ENCODE measurements around the gene CST9L.

The CST9L gene

DNA sequence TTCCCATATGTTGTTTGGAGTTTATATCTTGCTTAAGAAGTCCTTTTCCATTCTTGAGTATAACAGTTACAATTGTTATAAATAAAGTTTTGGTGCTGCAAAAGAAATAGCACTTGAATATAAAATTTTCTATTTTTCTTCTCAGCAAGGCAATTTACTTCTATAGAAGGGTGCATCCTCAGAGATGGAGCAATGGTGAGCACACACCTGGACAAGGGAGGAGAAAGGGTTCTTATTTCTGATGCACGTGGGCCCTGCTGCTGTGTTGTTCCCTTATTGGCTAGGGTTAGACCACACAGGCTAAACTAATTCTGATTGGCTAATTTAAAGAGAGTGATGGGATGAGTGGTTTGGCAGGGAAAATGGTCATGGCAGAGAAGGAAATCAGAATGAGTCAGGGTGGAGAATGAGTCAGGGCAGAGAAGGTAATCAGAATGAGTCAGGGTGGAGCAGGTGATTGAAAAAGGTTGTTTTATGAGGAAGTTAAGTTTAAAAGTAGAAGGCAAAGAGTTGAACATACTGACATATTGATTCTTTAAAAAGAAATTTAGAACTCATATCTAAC is 39.3 kb downstream of the CST9L start:
- TF ChIP-seq, protein P1, sequence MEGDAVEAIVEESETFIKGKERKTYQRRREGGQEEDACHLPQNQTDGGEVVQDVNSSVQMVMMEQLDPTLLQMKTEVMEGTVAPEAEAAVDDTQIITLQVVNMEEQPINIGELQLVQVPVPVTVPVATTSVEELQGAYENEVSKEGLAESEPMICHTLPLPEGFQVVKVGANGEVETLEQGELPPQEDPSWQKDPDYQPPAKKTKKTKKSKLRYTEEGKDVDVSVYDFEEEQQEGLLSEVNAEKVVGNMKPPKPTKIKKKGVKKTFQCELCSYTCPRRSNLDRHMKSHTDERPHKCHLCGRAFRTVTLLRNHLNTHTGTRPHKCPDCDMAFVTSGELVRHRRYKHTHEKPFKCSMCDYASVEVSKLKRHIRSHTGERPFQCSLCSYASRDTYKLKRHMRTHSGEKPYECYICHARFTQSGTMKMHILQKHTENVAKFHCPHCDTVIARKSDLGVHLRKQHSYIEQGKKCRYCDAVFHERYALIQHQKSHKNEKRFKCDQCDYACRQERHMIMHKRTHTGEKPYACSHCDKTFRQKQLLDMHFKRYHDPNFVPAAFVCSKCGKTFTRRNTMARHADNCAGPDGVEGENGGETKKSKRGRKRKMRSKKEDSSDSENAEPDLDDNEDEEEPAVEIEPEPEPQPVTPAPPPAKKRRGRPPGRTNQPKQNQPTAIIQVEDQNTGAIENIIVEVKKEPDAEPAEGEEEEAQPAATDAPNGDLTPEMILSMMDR (IDR thresholded peaks at IDR 0.05): no peak
- Histone ChIP-seq H3K36me3 (no peaks in the 10 kb centered on the region), H3K9me3 (peaks cover 0 to 9% (median 0%) of the 10 kb centered on the region in 3 donors), H3K27me3 (no peaks in the 10 kb centered on the region), H3K4me3 (no peak overlapping the region), H3K4me1 (no peaks in the 10 kb centered on the region), H3K27ac (no peak overlapping the region)
- DNase-seq: no peak
- intact Hi-C loops (cut with DNase I; ENCODE audit: low total_unique reads): no loop called here

DNA sequence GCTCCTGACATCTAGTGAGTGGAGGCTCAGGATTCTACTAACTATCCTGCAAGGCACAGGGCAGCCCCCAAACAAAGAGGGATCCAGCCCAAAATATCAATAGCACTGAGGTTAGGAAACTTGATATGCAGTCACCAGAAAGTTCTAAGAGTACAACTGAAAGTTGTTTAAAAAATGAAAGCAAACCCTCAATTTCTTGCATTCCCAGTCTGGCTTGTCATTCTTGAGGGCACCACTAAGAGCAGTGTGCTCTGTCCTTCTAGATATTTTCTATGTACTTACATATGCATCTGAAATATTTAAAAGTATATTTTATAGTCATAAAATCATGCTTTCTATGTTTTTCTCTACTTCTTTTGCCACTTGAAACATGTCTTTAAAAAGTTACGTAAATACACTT is 41.4 kb downstream of the CST9L start:
- Histone ChIP-seq H3K9me3 (peaks cover 0 to 9% (median 0%) of the 10 kb centered on the region in 3 donors), H3K4me1 (no peaks in the 10 kb centered on the region), H3K27ac (no peak overlapping the region), H3K4me3 (no peak overlapping the region), H3K27me3 (no peaks in the 10 kb centered on the region), H3K36me3 (no peaks in the 10 kb centered on the region)
- TF ChIP-seq, protein P1 (IDR thresholded peaks at IDR 0.05): no peak
- no peak for DNase-seq
- intact Hi-C loops (cut with DNase I; ENCODE audit: low total_unique reads): no loop called here

DNA sequence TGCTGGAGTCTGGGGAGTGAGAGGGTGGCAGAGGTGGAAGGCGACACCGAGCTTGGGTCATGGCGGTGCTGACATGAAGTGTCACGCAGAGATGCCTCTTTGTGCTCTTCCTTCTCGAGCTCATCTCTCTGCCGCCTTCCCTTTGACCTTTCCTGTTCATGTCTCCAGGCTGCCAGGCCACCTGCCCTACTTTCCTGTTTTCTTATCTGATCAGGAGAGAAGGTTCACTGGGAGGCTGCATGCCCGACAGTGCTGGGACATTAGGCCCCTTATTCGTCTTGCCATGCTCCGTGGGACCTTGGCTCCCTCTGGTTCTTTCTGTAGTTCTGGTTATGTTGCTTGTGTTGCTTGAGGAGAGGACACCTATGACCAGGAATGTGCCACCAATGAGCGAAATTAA is 44.1 kb downstream of the CST9L start:
- Histone ChIP-seq H3K27ac (no peak overlapping the region), H3K27me3 (no peaks in the 10 kb centered on the region), H3K36me3 (no peaks in the 10 kb centered on the region), H3K4me3 (no peak overlapping the region), H3K4me1 (no peaks in the 10 kb centered on the region), H3K9me3 (peaks cover 0 to 9% (median 0%) of the 10 kb centered on the region in 3 donors)
- TF ChIP-seq, protein P1 (IDR thresholded peaks at IDR 0.05): no peak
- intact Hi-C loops (cut with DNase I; ENCODE audit: low total_unique reads): no loop called here
- DNase-seq: no peak

DNA sequence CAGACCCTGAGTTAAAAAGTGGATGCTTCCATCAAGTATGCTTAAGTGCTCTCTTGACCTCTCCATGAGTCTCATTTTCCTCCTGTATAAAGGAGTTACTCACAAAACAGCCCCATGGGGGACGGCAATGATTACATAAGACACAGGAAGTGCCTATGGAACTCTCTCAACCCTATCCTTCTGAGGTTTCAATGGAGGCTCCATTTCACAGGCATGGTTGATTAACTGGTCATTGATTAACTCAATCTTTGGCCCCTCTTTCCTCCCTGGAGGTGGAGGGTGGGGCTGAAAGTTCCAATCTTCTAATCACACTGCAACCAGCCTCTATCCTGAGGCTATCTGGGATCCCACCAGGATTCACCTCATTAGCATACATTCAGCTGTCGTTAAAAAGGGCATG is 48.1 kb downstream of the CST9L start:
- TF ChIP-seq, protein P1 (IDR thresholded peaks at IDR 0.05): no peak
- intact Hi-C loops (cut with DNase I; ENCODE audit: low total_unique reads): no loop called here
- Histone ChIP-seq H3K36me3 (no peaks in the 10 kb centered on the region), H3K27me3 (no peaks in the 10 kb centered on the region), H3K4me1 (no peaks in the 10 kb centered on the region), H3K9me3 (no peaks in the 10 kb centered on the region), H3K27ac (no peak overlapping the region), H3K4me3 (no peak overlapping the region)
- no peak for DNase-seq

DNA sequence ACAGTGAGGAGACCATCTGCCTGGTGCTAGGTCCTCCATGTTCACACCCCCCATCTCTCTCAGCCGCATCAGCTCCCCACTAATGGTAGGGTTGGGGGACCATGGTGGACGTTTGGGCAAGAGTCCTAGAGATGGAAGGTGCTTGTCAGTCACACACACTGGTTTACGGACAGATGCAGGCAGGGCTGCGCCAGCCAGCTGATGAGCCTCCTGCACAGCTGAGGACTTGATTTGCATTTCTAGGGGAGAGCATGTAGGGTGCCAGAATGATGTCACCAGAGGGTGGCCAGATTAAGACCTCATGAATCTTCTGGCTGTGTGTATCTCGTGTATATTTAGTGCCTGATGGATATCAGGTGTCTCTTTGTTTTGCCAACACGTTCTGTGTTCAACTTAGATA is 48.7 kb downstream of the CST9L start:
- TF ChIP-seq, protein P1 (IDR thresholded peaks at IDR 0.05): no peak
- Histone ChIP-seq H3K4me3 (no peak overlapping the region), H3K9me3 (no peaks in the 10 kb centered on the region), H3K4me1 (no peaks in the 10 kb centered on the region), H3K27ac (no peak overlapping the region), H3K36me3 (no peaks in the 10 kb centered on the region), H3K27me3 (no peaks in the 10 kb centered on the region)
- intact Hi-C loops (cut with DNase I; ENCODE audit: low total_unique reads): no loop called here
- DNase-seq: no peak

DNA sequence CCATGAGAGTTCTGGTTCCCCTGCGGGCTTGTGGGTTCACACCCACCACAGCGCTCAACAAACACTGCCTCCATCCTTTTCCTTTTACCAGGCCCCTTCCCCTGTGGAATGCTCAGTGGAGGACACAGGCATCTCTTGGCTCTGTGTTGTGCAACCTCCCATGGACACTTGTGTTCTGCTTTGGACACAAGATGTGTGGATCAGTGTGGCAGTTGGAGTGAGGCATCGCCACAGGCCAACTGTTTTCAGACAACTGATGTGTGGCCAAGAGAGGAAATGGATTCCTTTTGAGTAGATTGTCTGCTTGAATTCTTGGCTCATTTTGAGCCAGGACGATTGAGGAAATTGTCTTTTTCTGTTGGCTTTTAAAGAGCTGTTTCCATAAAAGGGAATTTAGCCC is 50.6 kb downstream of the CST9L start:
- TF ChIP-seq, protein P1 (IDR thresholded peaks at IDR 0.05): no peak
- H3K27ac ChIP-seq: no peak overlapping the region
- intact Hi-C loops (cut with DNase I; ENCODE audit: low total_unique reads): no loop called here
- no peak for DNase-seq
- no peaks in the 10 kb centered on the region for H3K4me1 ChIP-seq
- no peaks in the 10 kb centered on the region for H3K36me3 ChIP-seq
- H3K9me3 ChIP-seq: no peaks in the 10 kb centered on the region
- H3K4me3 ChIP-seq: no peak overlapping the region
- H3K27me3 ChIP-seq: no peaks in the 10 kb centered on the region
